GM11168 (cell line): ENCODE results near the gene CDKN2B-AS1.

Experiments used
- in situ Hi-C: fragments of 300-500 bp; cut with MboI; formaldehyde crosslinking; loops from one replicate; pipeline ENCODE4 v1.12.0; 2022; ENCODE audit warnings: low sequenced_read_pairs; ENCODE audit not compliant: unreplicated experiment

Gene CDKN2B-AS1

GRCh38 chr9:21976334-21976875, 18.2 kb upstream of the CDKN2B-AS1 start:
- in situ Hi-C loops = no loop called here

- in situ Hi-C loops = no loop called here
Observed at GRCh38 chr9:21982391-21982790, 12.2 kb upstream of the CDKN2B-AS1 start.

- in situ Hi-C loops = no loop called here
Observed at GRCh38 chr9:21982861-21983560, 11.6 kb upstream of the CDKN2B-AS1 start.

- in situ Hi-C loops = no loop called here
Observed at GRCh38 chr9:21983561-21983935, 11.0 kb upstream of the CDKN2B-AS1 start.

- in situ Hi-C loops = no loop called here
Observed at GRCh38 chr9:21984101-21984500, 10.5 kb upstream of the CDKN2B-AS1 start.

- in situ Hi-C loops = no loop called here
Observed at GRCh38 chr9:21985964-21986667, 8.5 kb upstream of the CDKN2B-AS1 start.

GRCh38 chr9:21988056-21988990, 6.3 kb upstream of the CDKN2B-AS1 start:
- in situ Hi-C loops = no loop called here

GRCh38 chr9:21989440-21990189, 5.0 kb upstream of the CDKN2B-AS1 start:
- in situ Hi-C loops = no loop called here

- in situ Hi-C loops = no loop called here
Observed at GRCh38 chr9:21991072-21991959, 3.3 kb upstream of the CDKN2B-AS1 start.

GRCh38 chr9:21993007-21993406, 1.6 kb upstream of the CDKN2B-AS1 start:
- in situ Hi-C loops = no loop called here

GRCh38 chr9:21993893-21994555, 567 bp upstream of the CDKN2B-AS1 start, which contains the start of gene CDKN2A:
Gene CDKN2A (minus strand): TSS chr9:21994392.
- in situ Hi-C loops = no loop called here

- in situ Hi-C loops = no loop called here
Observed at GRCh38 chr9:21995006-21995665, 545 bp downstream of the CDKN2B-AS1 start.

GRCh38 chr9:21995666-21996398, 1.2 kb downstream of the CDKN2B-AS1 start:
- in situ Hi-C loops = no loop called here

- in situ Hi-C loops = no loop called here
Observed at GRCh38 chr9:21996438-21996837, 1.8 kb downstream of the CDKN2B-AS1 start.

- in situ Hi-C loops = no loop called here
Observed at GRCh38 chr9:21996858-21997257, 2.3 kb downstream of the CDKN2B-AS1 start.

GRCh38 chr9:21997480-21997879, 2.9 kb downstream of the CDKN2B-AS1 start:
- in situ Hi-C loops = no loop called here

GRCh38 chr9:21998026-21998425, 3.4 kb downstream of the CDKN2B-AS1 start:
- in situ Hi-C loops = no loop called here
